ENCODE results near the gene EPHA7. TPM values are rescaled to one million over a fixed set of nuclear protein-coding genes. Genes with fewer than 3 reads are reported as not detected.

EPHA7 gene
- polyA plus RNA-seq, 1 donor from 2014 or later = 17.4 TPM

GRCh38 chr6:93327857-93328256 is 91.5 kb downstream of the EPHA7 start:
- Histone ChIP-seq H3K79me2 (replicated peaks; ENCODE audit: insufficient read depth, low read length) (no peaks in the 10 kb centered on the region), H3K4me2 (ENCODE audit: low read length) (no peak overlapping the region), H3K9me3 (ENCODE audit: low read length) (no peaks in the 10 kb centered on the region), H3K27me3 (ENCODE audit: insufficient read depth, low read depth, low read length) (no peaks in the 10 kb centered on the region), H3F3A (ENCODE audit: insufficient read depth, low read length, poor library complexity, severe bottlenecking) (no peaks in the 10 kb centered on the region), H3K36me3 (ENCODE audit: insufficient read depth, low read length) (no peaks in the 10 kb centered on the region), H3K4me3 (ENCODE audit: low read length) (no peak overlapping the region), H3K27ac (ENCODE audit: low read length) (no peak overlapping the region), H3K9me2 (ENCODE audit: insufficient read depth, low read length) (no peaks in the 10 kb centered on the region), H4K20me1 (ENCODE audit: insufficient read depth) (no peaks in the 10 kb centered on the region), H2AFZ (ENCODE audit: low read depth, low read length) (no peak overlapping the region), H3K9ac (ENCODE audit: low read length) (no peak overlapping the region)
- TF ChIP-seq MXI1 (conservative IDR thresholded peaks at IDR 0.05; ENCODE audit: poor library complexity, severe bottlenecking) (no peak), RAD21 (conservative IDR thresholded peaks at IDR 0.05) (no peak), POLR2AphosphoS5 (IDR thresholded peaks at IDR 0.05) (no peak), SMC3 (conservative IDR thresholded peaks at IDR 0.05; ENCODE audit: poor library complexity) (no peak), EP300 (conservative IDR thresholded peaks at IDR 0.05; ENCODE audit: poor library complexity, severe bottlenecking) (no peak)

- Histone ChIP-seq H4K20me1 (ENCODE audit: insufficient read depth) (no peaks in the 10 kb centered on the region), H3K27me3 (ENCODE audit: insufficient read depth, low read depth, low read length) (no peaks in the 10 kb centered on the region), H3K4me2 (ENCODE audit: low read length) (no peak overlapping the region), H2AFZ (ENCODE audit: low read depth, low read length) (no peak overlapping the region), H3K4me3 (ENCODE audit: low read length) (no peak overlapping the region), H3K9ac (ENCODE audit: low read length) (no peak overlapping the region), H3K27ac (ENCODE audit: low read length) (no peak overlapping the region), H3K79me2 (replicated peaks; ENCODE audit: insufficient read depth, low read length) (no peaks in the 10 kb centered on the region), H3K9me2 (ENCODE audit: insufficient read depth, low read length) (no peaks in the 10 kb centered on the region), H3F3A (ENCODE audit: insufficient read depth, low read length, poor library complexity, severe bottlenecking) (no peaks in the 10 kb centered on the region), H3K36me3 (ENCODE audit: insufficient read depth, low read length) (no peaks in the 10 kb centered on the region), H3K9me3 (ENCODE audit: low read length) (no peaks in the 10 kb centered on the region)
- TF ChIP-seq REST (IDR thresholded peaks at IDR 0.05; ENCODE audit: borderline replicate concordance) (no peak), EP300 (conservative IDR thresholded peaks at IDR 0.05; ENCODE audit: poor library complexity, severe bottlenecking) (no peak), EZH2 (IDR thresholded peaks at IDR 0.05; ENCODE audit: borderline replicate concordance, insufficient read depth, low read length, poor library complexity, severe bottlenecking) (no peak), POLR2AphosphoS5 (IDR thresholded peaks at IDR 0.05) (no peak), MXI1 (conservative IDR thresholded peaks at IDR 0.05; ENCODE audit: poor library complexity, severe bottlenecking) (no peak), CTCF (IDR thresholded peaks at IDR 0.05; ENCODE audit: poor library complexity, severe bottlenecking) (no peak), TAF1 (IDR thresholded peaks at IDR 0.05; ENCODE audit: low read depth) (no peak), RAD21 (conservative IDR thresholded peaks at IDR 0.05) (no peak), SMC3 (conservative IDR thresholded peaks at IDR 0.05; ENCODE audit: poor library complexity) (no peak)
Measured at GRCh38 chr6:93325761-93326160, 93.6 kb downstream of the EPHA7 start.

All from neural cell (in vitro differentiated cells).